Pancreas (tissue), 10 donors: ENCODE measurements around the gene DUS1L. TPM values are rescaled to one million over a fixed set of nuclear protein-coding genes. Genes with fewer than 3 reads are reported as not detected.
A peak's percentile ranks its signal among the peaks of the same experiment; 100 is the strongest.

Experiments
- ATAC-seq, 4 donors: fragments of 200-7000 bp; cut with Tn5 transposase; one replicate each; pipeline versions ENCODE4 v1.8.0 to v1.9.1; 2020; ENCODE audit warnings: mild to moderate bottlenecking in 4 of 4, moderate library complexity in 4 of 4
- DNase-seq, 6 donors: peaks; one replicate each; pipeline ENCODE4 v3.0.0-alpha.2; 2020
- FAIRE-seq: peaks from 2 replicates; lab custom pipeline; 2012; peaks lifted over from hg19 to GRCh38; lab: Jason Lieb, UNC
- H3K27ac ChIP-seq, 4 donors: fragments of 200-600 bp; sonication (generic); 1 replicate in 3 of 4; 2 replicates in 1 of 4; pipeline versions ENCODE4 v1.5.0 to v1.8.0; 2020
- H3K27me3 ChIP-seq, 4 donors: fragments of 200-600 bp; one replicate each; pipeline ENCODE4 v1.8.0; 2021
- H3K36me3 ChIP-seq, 3 donors: fragments of 200-600 bp; sonication (generic) in 1 of 3; one replicate each; pipeline versions ENCODE4 v1.5.0 to v1.8.0; 2020 to 2021
- H3K4me1 ChIP-seq, 3 donors: fragments of 200-600 bp; one replicate each; pipeline ENCODE4 v1.8.0; 2021
- H3K4me3 ChIP-seq, 4 donors: fragments of 200-600 bp; sonication (generic) in 2 of 4; one replicate each; pipeline versions ENCODE4 v1.5.0 to v1.8.0; 2020 to 2021
- H3K9me3 ChIP-seq, 4 donors: fragments of 200-600 bp; one replicate each; pipeline ENCODE4 v1.8.0; 2021
- WGBS, 2 donors: extraction: QIAGEN DNeasy Blood & Tissue Kit; methylation state at CpG; one replicate each; pipeline ENCODE4 v1.1.7; 2013; 5-methylcytosine and 5-hydroxymethylcytosine counted together
- intact Hi-C, 3 donors: fragments of 100-400 bp; cut with DNase I; formaldehyde crosslinking; loops; one replicate each; pipeline versions ENCODE4 v1.11.1 to v1.14.2; 2022
- polyA plus RNA-seq, 2 donors: library from polyadenylated mRNA; stranded (reverse); fragments of 200-250 nt; gene quantifications; one replicate each; pipeline ENCODE4 v1.2.3, GENCODE V29; 2013
- total RNA-seq, 6 donors: library from RNA; stranded (reverse); fragmentation: NEBNext Ultra II Directional in 4 of 6; extraction: Animal tissue kit (Norgen Biotek cat#: 25700) in 4 of 6; gene quantifications; one replicate each; pipeline versions ENCODE4 v1.2.1 to v1.2.4, GENCODE V29; 2021 to 2023
- TF ChIP-seq, protein P1 (sequence below), 4 donors: fragments of 200-600 bp; sonication (generic) in 3 of 4; IDR thresholded peaks; one replicate each; pipeline versions ENCODE4 v1.5.0 to v1.8.0; 2021; ENCODE audit warnings: antibody characterized with exemption in 4 of 4
- donor health status: healthy with polysubstance abuse.
- donor health status: DM: no; HTN: no; CAD: no; lungs with moderate emphysema.
- donor health status: DM: no; HTN: no; CAD: no.
- donor health status: control.
- donor health status: control.
- donor health status: Bipolar disorder and iron deficiency.
- donor health status: DM: yes; HTN: yes; CAD: no.
- donor health status: DM: no; HTN: no; CAD: no.
- donor health status: DM: no; HTN: no; CAD: no.
- donor health status: DM: yes; HTN: yes; CAD: no.

DUS1L gene
- total and polyA plus RNA-seq, 8 donors = 56.0 to 186 (median 72.8) TPM

DNA sequence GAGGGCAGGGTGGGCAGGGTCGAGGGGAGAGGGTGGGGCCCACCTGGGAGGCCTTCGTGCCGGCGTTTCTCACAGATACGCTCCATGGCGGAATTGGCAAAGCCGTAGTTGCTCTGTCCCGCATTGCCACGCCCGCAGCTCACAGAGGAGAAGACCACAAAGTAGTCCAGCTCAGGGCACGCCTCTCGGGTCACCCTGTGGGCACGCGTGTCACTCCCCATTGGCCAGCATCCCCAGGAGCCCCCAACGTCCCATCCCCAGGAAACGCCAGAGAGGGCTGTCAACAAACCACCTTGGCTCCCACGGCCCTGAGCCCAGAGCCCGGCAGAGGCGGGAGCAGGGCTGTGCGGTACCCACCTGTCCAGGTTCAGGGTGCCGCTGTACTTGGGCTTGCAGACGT lies 16.4 kb upstream of the DUS1L start:
- Histone ChIP-seq H3K4me3 (no peak overlapping the region), H3K27ac (no peak overlapping the region), H3K27me3 (no peaks in the 10 kb centered on the region), H3K9me3 (no peaks in the 10 kb centered on the region), H3K4me1 (no peaks in the 10 kb centered on the region), H3K36me3 (peaks cover 0 to 40% (median 18%) of the 10 kb centered on the region in 3 donors)
- ATAC-seq = no peak
- peak in 1 of 6 donors; percentile 71 for DNase-seq
- FAIRE-seq = no peak
- WGBS, 2 donors = 91 to 92% methylated on average over 18 to 22 of the region's 22 CpGs
- TF ChIP-seq, protein P1, sequence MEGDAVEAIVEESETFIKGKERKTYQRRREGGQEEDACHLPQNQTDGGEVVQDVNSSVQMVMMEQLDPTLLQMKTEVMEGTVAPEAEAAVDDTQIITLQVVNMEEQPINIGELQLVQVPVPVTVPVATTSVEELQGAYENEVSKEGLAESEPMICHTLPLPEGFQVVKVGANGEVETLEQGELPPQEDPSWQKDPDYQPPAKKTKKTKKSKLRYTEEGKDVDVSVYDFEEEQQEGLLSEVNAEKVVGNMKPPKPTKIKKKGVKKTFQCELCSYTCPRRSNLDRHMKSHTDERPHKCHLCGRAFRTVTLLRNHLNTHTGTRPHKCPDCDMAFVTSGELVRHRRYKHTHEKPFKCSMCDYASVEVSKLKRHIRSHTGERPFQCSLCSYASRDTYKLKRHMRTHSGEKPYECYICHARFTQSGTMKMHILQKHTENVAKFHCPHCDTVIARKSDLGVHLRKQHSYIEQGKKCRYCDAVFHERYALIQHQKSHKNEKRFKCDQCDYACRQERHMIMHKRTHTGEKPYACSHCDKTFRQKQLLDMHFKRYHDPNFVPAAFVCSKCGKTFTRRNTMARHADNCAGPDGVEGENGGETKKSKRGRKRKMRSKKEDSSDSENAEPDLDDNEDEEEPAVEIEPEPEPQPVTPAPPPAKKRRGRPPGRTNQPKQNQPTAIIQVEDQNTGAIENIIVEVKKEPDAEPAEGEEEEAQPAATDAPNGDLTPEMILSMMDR (IDR thresholded peaks at IDR 0.05) = no peak
- intact Hi-C loops = no loop called here

DNA sequence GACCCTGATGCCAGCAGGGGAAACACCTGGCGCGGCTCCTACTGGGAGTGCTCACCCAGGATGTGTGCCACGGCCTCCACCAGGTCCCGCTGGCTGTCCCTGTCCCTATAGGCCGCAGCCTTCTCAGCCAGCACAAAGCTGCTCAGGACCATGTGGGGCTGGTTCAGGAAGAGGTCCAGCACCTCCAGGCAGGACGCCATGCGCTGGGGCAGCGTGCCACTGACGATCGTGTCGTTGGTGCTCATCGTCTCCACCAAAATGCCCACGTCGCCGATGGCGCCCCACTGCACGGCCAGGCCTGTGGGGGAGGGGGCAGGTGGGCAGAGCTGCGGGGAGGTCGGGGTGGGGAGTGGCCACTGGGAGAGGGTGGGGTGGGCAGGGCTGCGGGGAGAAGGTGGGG lies 15.9 kb upstream of the DUS1L start:
- H3K27me3 ChIP-seq = no peaks in the 10 kb centered on the region
- TF ChIP-seq, protein P1 (IDR thresholded peaks at IDR 0.05) = no peak
- no peak overlapping the region for H3K27ac ChIP-seq
- no peak for ATAC-seq
- H3K9me3 ChIP-seq = no peaks in the 10 kb centered on the region
- no peak for FAIRE-seq
- peaks cover 0 to 40% (median 18%) of the 10 kb centered on the region in 3 donors for H3K36me3 ChIP-seq
- intact Hi-C loops = no loop called here
- 92 to 96% methylated on average over 18 to 20 of the region's 20 CpGs for WGBS, 2 donors
- H3K4me3 ChIP-seq = no peak overlapping the region
- no peaks in the 10 kb centered on the region for H3K4me1 ChIP-seq
- no peak for DNase-seq

DNA sequence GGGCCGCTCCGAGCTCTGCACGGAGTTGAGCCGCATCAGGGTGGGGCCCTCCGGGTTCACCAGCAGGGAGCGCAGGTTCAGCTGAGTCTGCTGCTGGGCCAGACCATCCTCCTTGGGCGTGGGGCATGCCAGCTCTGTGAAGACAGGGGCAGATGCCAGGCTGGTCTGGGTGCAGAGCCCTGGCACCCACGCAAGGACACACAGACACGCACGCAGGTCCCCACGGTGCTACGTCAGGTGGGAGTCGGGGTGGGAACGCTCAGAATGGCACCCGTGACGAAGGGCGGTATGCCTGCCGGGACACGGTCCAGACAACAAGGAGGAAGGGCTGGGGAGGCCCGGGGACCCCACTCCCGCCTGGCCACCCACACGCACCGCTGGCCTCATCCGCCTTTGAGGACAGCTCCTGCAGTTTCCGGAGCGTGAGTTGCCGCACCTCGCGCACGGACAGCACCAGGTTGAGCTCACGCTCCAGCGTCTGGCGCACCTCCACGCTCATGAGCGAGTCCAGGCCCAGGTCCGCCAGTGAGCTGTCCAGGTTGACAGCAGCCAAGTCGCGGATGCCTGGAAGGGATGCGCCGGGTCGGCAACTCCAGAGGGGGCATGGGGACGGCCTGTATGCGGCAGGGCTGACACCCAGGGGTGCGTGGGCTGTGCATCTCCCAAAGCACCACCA lies 15.3 kb upstream of the DUS1L start:
- ATAC-seq = no peak

GRCh38 chr17:82080048-82080788 lies 14.6 kb upstream of the DUS1L start:
- 92 to 95% methylated on average over 36 of the region's 36 CpGs for WGBS, 2 donors
- TF ChIP-seq, protein P1 (IDR thresholded peaks at IDR 0.05) = no peak
- Histone ChIP-seq H3K9me3 (no peaks in the 10 kb centered on the region), H3K4me3 (no peak overlapping the region), H3K27me3 (no peaks in the 10 kb centered on the region), H3K27ac (no peak overlapping the region), H3K4me1 (no peaks in the 10 kb centered on the region), H3K36me3 (peaks cover 0 to 30% (median 11%) of the 10 kb centered on the region in 3 donors)
- peak in 1 of 6 donors; percentile 66 for DNase-seq
- ATAC-seq = no peak
- no peak for FAIRE-seq
- intact Hi-C loops = no loop called here

More for the DNA sequence above, 15.3 kb upstream of the DUS1L start:
- Histone ChIP-seq H3K27me3 (no peaks in the 10 kb centered on the region), H3K9me3 (no peaks in the 10 kb centered on the region), H3K4me3 (no peak overlapping the region), H3K4me1 (no peaks in the 10 kb centered on the region), H3K36me3 (peaks cover 0 to 34% (median 16%) of the 10 kb centered on the region in 3 donors), H3K27ac (no peak overlapping the region)
- intact Hi-C loops = no loop called here
- WGBS, 2 donors = 94 to 96% methylated on average over 44 of the region's 44 CpGs
- DNase-seq (peak in 1 of 6 donors; percentile 71), FAIRE-seq (no peak)
- TF ChIP-seq, protein P1 (IDR thresholded peaks at IDR 0.05) = no peak
